ENCODE measurements around the gene NR1I2. TPM values are rescaled to one million over a fixed set of nuclear protein-coding genes. Genes with fewer than 3 reads are reported as not detected.

NR1I2 gene
- total RNA-seq, 1 donor from 2014 or later: not detected

DNA sequence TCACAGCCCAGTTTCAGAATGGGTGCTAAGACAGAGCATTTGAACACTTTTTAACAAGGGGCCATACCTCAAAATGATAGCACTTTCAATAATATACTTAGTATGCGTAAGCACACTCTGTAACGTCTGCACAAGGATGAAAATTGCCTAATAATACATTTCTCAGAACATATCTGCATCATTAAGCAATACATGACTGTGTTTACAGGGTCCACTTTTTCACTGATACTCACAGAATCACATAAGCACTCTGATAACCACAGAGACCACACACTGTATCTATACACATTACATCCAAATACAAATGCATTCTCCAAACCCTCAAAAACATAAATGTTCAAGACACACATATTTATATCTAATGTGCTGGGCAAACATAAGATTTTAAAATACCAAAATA is 79.8 kb downstream of the NR1I2 start:
- intact Hi-C loops (cut with DNase I): no loop called here
- ATAC-seq (no peak), DNase-seq (ENCODE audit: missing footprints) (no peak)

DNA sequence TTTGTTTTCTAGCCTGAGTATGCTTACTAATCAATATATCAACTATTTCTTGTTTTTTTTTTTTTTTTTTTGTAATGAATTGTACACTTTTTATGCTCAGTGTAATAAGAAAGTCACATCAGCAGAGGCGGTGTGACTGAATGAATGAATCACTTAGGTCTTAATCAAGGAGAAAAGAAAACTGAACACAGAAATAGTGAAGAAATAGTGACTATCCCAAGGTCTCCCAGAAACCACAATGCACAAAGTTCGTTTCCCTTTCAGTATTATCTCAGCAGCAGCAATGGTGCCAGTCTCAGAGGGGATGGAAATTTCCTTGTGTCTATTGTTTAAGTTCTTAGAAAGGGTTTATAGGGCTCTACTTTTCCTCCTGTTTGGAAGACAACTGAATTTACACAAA is 80.7 kb downstream of the NR1I2 start:
- ATAC-seq (no peak), DNase-seq (ENCODE audit: missing footprints) (no peak)
- intact Hi-C loops (cut with DNase I): no loop called here

DNA sequence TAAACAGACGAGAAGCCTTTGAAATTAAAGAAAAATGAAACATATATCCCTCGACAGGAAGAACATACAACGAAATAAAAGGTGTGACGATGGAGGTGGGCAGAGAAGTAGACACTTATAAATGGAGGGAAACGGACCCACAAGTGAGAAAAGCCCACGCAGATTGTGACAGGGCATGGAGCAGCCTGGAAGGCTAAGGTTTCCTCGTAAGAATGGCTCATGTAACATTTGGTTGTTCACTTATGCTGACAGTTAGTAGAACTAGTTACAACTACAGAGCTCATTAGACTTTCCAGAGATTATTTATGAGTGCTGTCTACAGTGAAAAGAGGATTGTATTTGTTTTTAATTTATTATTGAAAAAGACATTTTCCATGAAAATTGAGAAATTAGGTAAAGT is 82.6 kb downstream of the NR1I2 start:
- intact Hi-C loops (cut with DNase I): no loop called here
- no peak for ATAC-seq
- DNase-seq (ENCODE audit: missing footprints): no peak

Other genes starting within 250 kb of the NR1I2 start
- not detected for gene CD80, start 222.5 kb upstream of the NR1I2 start, total RNA-seq
- gene ADPRH, start 202.6 kb upstream of the NR1I2 start, total RNA-seq: 10.1 TPM
- gene PLA1A, start 184.2 kb upstream of the NR1I2 start, total RNA-seq: 2.0 TPM
- gene POPDC2, start 121.5 kb upstream of the NR1I2 start, total RNA-seq: 605 TPM
- gene COX17, start 104.7 kb upstream of the NR1I2 start, total RNA-seq: 167 TPM
- 0.70 TPM for gene CFAP91, start 79.1 kb upstream of the NR1I2 start, total RNA-seq